Gastroesophageal sphincter (tissue), 4 donors: Measurements from ENCODE around the gene ARID1A. TPM values are rescaled to one million over a fixed set of nuclear protein-coding genes. Genes with fewer than 3 reads are reported as not detected.

Source experiments
- ATAC-seq: fragments of 150-250 bp; one replicate; pipeline ENCODE4 v1.9.1; 2016; ENCODE audit warnings: mild to moderate bottlenecking, moderate library complexity
- H3K27ac ChIP-seq, 4 donors: fragments of 200-600 bp; sonication (generic) in 3 of 4; 1 replicate in 3 of 4; 2 replicates in 1 of 4; pipeline ENCODE4 v1.5.1; 2016 to 2019
- H3K27me3 ChIP-seq: fragments of 200-600 bp; sonication (generic); one replicate; pipeline ENCODE4 v1.5.1; 2019
- H3K36me3 ChIP-seq, 2 donors: fragments of 200-600 bp; sonication (generic); one replicate each; pipeline ENCODE4 v1.5.1; 2019; ENCODE audit warnings: control low read depth in 1 of 2
- H3K4me1 ChIP-seq, 3 donors: fragments of 200-600 bp; sonication (generic); 1 replicate in 2 of 3; 2 replicates in 1 of 3; pipeline ENCODE4 v1.5.1; 2016 to 2019; ENCODE audit warnings: control low read depth in 2 of 3
- H3K4me3 ChIP-seq, 2 donors: fragments of 200-600 bp; sonication (generic); one replicate each; pipeline ENCODE4 v1.5.1; 2019; ENCODE audit warnings: mild to moderate bottlenecking in 1 of 2, moderate library complexity in 1 of 2
- H3K9me3 ChIP-seq, 3 donors: fragments of 200-600 bp; sonication (generic); one replicate each; pipeline ENCODE4 v1.5.1; 2017 to 2019; ENCODE audit warnings: control low read depth in 2 of 3
- EP300 ChIP-seq: sonication (generic); formaldehyde crosslinking; IDR thresholded peaks from one replicate; pipeline ENCODE4 v1.6.1; 2017; ENCODE audit warnings: antibody characterized with exemption, mild to moderate bottlenecking
- POLR2A ChIP-seq, 2 donors: fragments of 450-650 bp; IDR thresholded peaks; one replicate each; pipeline ENCODE4 v1.6.1; 2017; ENCODE audit warnings: antibody characterized with exemption in 2 of 2, mild to moderate bottlenecking in 2 of 2, moderate library complexity in 1 of 2
- POLR2AphosphoS5 ChIP-seq: sonication (generic); formaldehyde crosslinking; IDR thresholded peaks from one replicate; pipeline ENCODE4 v1.6.1; 2017; ENCODE audit warnings: antibody characterized with exemption
- WGBS, 2 donors: methylation state at CpG; one replicate each; pipeline ENCODE4 v1.1.5; 2018; ENCODE audit warnings: low coverage in 1 of 2; 5-methylcytosine and 5-hydroxymethylcytosine counted together
- total RNA-seq, 4 donors: library from RNA; depleted of rRNA; stranded (reverse); fragments of >200 nt; gene quantifications; one replicate each; pipeline ENCODE4 v1.1.0, GENCODE V29; 2016
- TF ChIP-seq, protein P1 (sequence below), 4 experiments: fragments of 200-600 bp in 2 of 4; fragments of 450-650 bp in 2 of 4; sonication (generic) in 1 of 4; IDR thresholded peaks; one replicate each; pipeline ENCODE4 v1.5.1; 2017 to 2019; ENCODE audit warnings: antibody characterized with exemption in 4 of 4, mild to moderate bottlenecking in 2 of 4, moderate library complexity in 2 of 4

ARID1A gene
- total RNA-seq, 4 donors from 2014 or later: 28.2 to 64.2 (median 42.6) TPM

DNA sequence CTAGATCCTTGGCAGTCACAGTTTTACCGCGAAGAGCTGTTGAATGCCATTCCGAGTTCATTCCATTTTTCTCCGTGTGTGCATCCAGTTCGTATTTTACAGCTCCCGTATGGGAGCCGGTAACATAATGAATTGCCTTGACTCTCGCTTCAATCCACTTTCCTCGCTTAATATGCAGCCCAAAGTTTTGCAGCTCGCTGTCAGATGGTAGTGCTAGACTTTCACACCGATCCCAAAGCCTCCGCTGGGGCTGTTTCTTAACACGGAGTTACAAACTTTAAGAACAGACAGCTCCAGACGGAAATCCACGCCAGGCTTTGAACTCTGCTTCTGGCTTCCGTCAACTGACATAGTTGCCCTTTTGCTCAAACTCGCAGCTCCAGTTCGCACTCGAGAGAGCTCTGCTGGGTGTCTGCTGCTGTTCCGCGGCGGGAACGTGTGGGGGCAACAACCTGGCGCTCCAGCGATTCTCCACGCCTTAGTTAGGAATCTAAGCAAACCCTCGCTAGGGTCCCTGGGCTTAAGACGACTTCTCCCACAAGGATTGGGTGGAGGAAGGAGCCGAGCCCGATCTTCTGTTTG is 3.5 kb upstream of the ARID1A start:
- Histone ChIP-seq H3K27ac (peak overlapping the region; percentile 87 to 99 (median 98)), H3K4me1 (peaks cover 8 to 43% (median 24%) of the 10 kb centered on the region in 3 donors), H3K4me3 (peak overlapping the region; percentile 64 to 65), H3K9me3 (no peaks in the 10 kb centered on the region), H3K36me3 (no peaks in the 10 kb centered on the region), H3K27me3 (no peaks in the 10 kb centered on the region)
- ATAC-seq: peak; percentile 53
- peak; percentile 94 for TF ChIP-seq POLR2AphosphoS5
- TF ChIP-seq POLR2A (IDR thresholded peaks at IDR 0.05): peak; percentile 47 to 69
- TF ChIP-seq, protein P1, sequence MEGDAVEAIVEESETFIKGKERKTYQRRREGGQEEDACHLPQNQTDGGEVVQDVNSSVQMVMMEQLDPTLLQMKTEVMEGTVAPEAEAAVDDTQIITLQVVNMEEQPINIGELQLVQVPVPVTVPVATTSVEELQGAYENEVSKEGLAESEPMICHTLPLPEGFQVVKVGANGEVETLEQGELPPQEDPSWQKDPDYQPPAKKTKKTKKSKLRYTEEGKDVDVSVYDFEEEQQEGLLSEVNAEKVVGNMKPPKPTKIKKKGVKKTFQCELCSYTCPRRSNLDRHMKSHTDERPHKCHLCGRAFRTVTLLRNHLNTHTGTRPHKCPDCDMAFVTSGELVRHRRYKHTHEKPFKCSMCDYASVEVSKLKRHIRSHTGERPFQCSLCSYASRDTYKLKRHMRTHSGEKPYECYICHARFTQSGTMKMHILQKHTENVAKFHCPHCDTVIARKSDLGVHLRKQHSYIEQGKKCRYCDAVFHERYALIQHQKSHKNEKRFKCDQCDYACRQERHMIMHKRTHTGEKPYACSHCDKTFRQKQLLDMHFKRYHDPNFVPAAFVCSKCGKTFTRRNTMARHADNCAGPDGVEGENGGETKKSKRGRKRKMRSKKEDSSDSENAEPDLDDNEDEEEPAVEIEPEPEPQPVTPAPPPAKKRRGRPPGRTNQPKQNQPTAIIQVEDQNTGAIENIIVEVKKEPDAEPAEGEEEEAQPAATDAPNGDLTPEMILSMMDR (IDR thresholded peaks at IDR 0.05): peak in 1 of 4 experiments; percentile 35
- no peak for TF ChIP-seq EP300
- WGBS, 2 donors: 0 to 1% methylated on average over 9 to 16 of the region's 30 CpGs

DNA sequence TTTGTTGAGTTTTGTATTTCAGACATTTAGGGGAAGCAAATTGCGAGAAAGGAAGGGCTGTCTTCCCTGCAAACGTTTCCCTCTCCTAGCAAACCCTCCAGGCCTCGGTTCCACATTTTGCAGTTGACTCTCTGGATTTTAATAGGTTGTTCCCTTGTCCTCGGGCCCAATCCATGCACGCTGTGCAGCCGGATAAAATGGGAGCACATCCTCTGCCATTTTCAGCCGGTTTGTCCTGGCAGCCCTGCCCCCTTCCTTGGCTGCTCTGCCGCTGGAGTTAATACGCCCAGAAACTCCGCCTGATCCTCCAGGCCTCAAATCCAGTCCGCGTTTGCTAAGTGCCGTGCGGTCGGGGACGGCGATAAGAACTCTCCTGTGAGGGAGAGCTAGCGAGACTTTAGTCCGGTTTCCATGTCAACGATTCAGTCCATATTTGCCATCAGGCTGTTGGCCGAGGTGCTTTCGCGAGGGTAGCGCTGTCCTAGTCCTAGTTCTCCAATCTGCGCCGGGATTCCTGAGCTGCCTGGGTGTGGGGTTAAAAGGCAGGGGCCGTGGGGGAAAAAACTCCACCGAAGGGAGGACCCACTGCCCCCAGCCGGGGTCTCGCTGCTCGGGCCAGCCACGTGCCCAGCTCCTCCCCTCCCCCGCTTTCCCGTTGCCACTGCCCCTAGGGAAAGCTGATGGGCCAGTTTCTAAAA is 2.9 kb upstream of the ARID1A start:
- peak overlapping the region; percentile 64 to 65 for H3K4me3 ChIP-seq
- WGBS, 2 donors: 0 to 3% methylated on average over 6 to 19 of the region's 34 CpGs
- no peaks in the 10 kb centered on the region for H3K36me3 ChIP-seq
- no peaks in the 10 kb centered on the region for H3K9me3 ChIP-seq
- TF ChIP-seq, protein P1 (IDR thresholded peaks at IDR 0.05): no peak
- TF ChIP-seq EP300 (no peak), POLR2A (IDR thresholded peaks at IDR 0.05) (peak in 1 of 2 donors; percentile 6), POLR2AphosphoS5 (peak; percentile 78)
- ATAC-seq: peak; percentile 73
- H3K27me3 ChIP-seq: no peaks in the 10 kb centered on the region
- H3K27ac ChIP-seq: peak overlapping the region; percentile 87 to 99 (median 98)
- H3K4me1 ChIP-seq: peaks cover 8 to 40% (median 24%) of the 10 kb centered on the region in 3 donors

DNA sequence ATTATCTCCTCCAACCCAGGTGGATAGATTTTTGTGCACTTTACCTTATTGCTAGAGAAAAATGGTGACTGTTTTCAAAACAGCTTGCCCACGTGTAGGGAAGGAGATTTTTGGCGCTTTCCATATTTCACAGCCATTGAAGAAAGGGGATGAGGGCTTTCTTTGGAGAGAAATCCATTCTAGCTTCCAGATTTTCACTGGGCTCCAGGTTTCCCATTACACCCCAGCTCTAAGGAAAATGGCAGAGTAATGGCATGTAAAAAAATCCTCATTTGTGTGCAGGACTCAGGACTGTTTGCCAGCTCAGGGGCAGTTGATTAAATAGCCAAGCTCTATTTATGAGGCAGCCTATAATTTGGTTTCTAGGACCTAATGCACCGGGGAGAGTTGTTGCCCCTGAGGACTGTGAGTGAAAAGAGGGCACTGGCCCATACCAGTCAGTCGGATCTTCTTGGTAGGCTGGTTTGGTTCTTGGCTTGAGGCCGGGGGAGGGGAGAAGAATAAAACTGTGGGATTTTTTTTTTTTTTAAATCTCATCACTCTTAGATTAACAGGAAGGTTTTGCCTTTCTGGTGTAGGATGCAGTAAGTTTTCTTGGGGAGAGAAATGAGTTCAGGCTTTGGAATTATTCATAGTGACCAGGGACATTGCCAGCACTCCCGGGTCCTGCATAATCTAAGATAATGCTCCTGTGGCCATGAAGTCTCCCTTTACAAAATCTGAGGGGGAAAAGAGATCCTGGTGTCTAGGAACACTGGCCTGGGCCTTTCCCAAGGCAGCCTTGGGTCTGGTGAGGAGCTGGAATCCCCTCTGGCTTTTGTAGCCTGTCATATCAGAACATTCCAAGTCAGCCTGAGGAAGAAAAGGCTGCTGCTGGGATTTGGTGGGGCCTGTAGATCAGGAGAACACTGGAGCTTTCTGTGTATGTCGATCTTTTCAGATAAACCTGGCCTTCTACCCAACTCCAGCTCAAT is 1.9 kb upstream of the ARID1A start:
- WGBS, 2 donors: 11 to 16% methylated on average over 5 to 7 of the region's 7 CpGs
- TF ChIP-seq POLR2A (IDR thresholded peaks at IDR 0.05) (no peak), EP300 (no peak), POLR2AphosphoS5 (no peak)
- TF ChIP-seq, protein P1 (IDR thresholded peaks at IDR 0.05): no peak

DNA sequence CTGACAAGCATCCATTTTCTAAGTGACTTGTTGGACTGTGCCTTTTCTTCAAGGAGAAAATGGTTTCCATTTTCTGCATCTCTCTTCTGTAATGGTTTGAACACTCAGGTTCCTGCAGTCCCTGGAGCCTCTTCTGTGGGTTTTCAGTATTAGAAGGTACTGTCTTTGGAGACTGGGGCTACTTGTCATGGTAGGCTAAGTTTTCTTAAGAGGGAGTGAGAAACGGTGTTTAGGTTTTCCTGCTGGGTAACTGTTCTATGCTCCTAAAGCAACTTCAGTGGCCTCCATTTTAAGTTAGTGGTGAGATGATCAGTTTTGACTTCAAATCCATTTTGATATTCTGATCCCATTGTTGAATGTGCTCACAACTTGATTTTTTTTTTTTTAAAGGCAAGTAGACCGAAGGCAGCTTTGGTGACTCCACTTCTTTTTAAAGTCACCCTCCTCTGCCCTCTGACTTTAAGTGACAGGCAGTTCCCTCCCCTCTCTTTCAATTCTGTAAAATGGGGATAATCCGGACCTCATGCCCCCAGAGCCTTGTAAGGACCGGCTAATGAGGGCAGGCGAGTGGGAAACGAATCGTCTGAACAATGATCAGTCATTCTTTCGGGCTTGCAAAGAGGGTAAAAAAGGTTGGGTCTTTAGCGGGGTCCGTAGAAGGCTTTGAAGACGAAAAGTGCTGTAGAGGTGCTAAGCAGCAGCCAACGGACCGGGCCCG is 1.0 kb upstream of the ARID1A start:
- Histone ChIP-seq H3K36me3 (no peaks in the 10 kb centered on the region), H3K9me3 (no peaks in the 10 kb centered on the region), H3K27ac (peak overlapping the region; percentile 87 to 99 (median 98)), H3K4me3 (peak overlapping the region; percentile 84 to 97), H3K27me3 (no peaks in the 10 kb centered on the region), H3K4me1 (peaks cover 8 to 57% (median 29%) of the 10 kb centered on the region in 3 donors)
- no peak for ATAC-seq
- TF ChIP-seq EP300 (no peak), POLR2AphosphoS5 (no peak), POLR2A (IDR thresholded peaks at IDR 0.05) (no peak)
- TF ChIP-seq, protein P1 (IDR thresholded peaks at IDR 0.05): no peak
- 7 to 67% methylated on average over 1 to 12 of the region's 14 CpGs for WGBS, 2 donors

More for the DNA sequence above, 1.9 kb upstream of the ARID1A start:
- H3K36me3 ChIP-seq: no peaks in the 10 kb centered on the region
- peak overlapping the region; percentile 87 to 99 (median 98) for H3K27ac ChIP-seq
- peaks cover 8 to 48% (median 29%) of the 10 kb centered on the region in 3 donors for H3K4me1 ChIP-seq
- no peak for ATAC-seq
- no peaks in the 10 kb centered on the region for H3K27me3 ChIP-seq
- H3K9me3 ChIP-seq: no peaks in the 10 kb centered on the region
- peak overlapping the region; percentile 64 to 65 for H3K4me3 ChIP-seq
